Vagina (tissue), 2 donors: ENCODE measurements around the gene TMC4.

Experiments
- POLR2A ChIP-seq, 2 donors: fragments of 450-650 bp; IDR thresholded peaks; one replicate each; pipeline ENCODE4 v1.6.1; 2017; ENCODE audit warnings: antibody characterized with exemption in 2 of 2, mild to moderate bottlenecking in 2 of 2, moderate library complexity in 2 of 2
- TF ChIP-seq, protein P1 (sequence below), 3 experiments: fragments of 450-650 bp in 2 of 3; fragments of 200-600 bp in 1 of 3; sonication (generic) in 1 of 3; IDR thresholded peaks; one replicate each; pipeline ENCODE4 v1.5.1; 2017 to 2019; ENCODE audit warnings: antibody characterized with exemption in 3 of 3, mild to moderate bottlenecking in 2 of 3, moderate library complexity in 2 of 3

DNA sequence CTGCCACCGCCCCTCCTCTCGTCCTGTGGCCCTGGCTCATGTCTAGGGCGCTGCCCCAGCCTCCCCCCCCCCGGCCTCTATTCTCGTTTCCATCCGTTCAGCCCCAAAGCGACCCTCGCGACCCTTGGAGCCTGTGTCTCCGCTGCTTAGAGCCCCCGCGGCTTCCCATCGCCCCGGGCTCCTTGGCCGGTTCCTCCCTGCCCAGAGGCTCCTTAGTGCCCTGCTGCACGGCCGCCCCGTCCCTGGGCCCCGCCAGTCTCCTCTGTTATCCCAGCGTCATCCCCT lies 44.6 kb downstream of the TMC4 start:
- TF ChIP-seq, protein P1, sequence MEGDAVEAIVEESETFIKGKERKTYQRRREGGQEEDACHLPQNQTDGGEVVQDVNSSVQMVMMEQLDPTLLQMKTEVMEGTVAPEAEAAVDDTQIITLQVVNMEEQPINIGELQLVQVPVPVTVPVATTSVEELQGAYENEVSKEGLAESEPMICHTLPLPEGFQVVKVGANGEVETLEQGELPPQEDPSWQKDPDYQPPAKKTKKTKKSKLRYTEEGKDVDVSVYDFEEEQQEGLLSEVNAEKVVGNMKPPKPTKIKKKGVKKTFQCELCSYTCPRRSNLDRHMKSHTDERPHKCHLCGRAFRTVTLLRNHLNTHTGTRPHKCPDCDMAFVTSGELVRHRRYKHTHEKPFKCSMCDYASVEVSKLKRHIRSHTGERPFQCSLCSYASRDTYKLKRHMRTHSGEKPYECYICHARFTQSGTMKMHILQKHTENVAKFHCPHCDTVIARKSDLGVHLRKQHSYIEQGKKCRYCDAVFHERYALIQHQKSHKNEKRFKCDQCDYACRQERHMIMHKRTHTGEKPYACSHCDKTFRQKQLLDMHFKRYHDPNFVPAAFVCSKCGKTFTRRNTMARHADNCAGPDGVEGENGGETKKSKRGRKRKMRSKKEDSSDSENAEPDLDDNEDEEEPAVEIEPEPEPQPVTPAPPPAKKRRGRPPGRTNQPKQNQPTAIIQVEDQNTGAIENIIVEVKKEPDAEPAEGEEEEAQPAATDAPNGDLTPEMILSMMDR (IDR thresholded peaks at IDR 0.05): no peak
- TF ChIP-seq POLR2A (IDR thresholded peaks at IDR 0.05): no peak
